Umbilical cord (tissue), 2 donors: ENCODE results near the gene KIAA1671. TPM values are rescaled to one million over a fixed set of nuclear protein-coding genes. Genes with fewer than 3 reads are reported as not detected.

ENCODE experiments used
- DNase-seq: peaks from one replicate; pipeline ENCODE4 v3.0.0-alpha.2; 2015; ENCODE audit warnings: low spot score
- total RNA-seq: library from RNA; depleted of rRNA; stranded (reverse); fragments of >200 nt; gene quantifications from one replicate; pipeline ENCODE4 v1.2.3, GENCODE V29; 2014; ENCODE audit warnings: low replicate concordance; ENCODE audit not compliant: insufficient read depth

The KIAA1671 gene
- total RNA-seq, 1 donor from 2014 or later = 10.6 TPM

GRCh38 chr22:24981066-24981465 lies 28.6 kb downstream of the KIAA1671 start:
- DNase-seq = no peak

GRCh38 chr22:24981656-24982055 lies 29.1 kb downstream of the KIAA1671 start:
- DNase-seq = no peak

- no peak for DNase-seq
Measured at GRCh38 chr22:24982301-24983056, 30.0 kb downstream of the KIAA1671 start.

GRCh38 chr22:24983151-24983550 lies 30.6 kb downstream of the KIAA1671 start:
- no peak for DNase-seq

- no peak for DNase-seq
Measured at GRCh38 chr22:24984122-24984521, 31.6 kb downstream of the KIAA1671 start.

- DNase-seq = peak; percentile 64
Measured at GRCh38 chr22:24985826-24986214, 33.3 kb downstream of the KIAA1671 start.

- no peak for DNase-seq
Measured at GRCh38 chr22:24986816-24987215, 34.3 kb downstream of the KIAA1671 start.

- no peak for DNase-seq
Measured at GRCh38 chr22:24989135-24989534, 36.6 kb downstream of the KIAA1671 start.

GRCh38 chr22:24989541-24989951 lies 37.0 kb downstream of the KIAA1671 start:
- DNase-seq = no peak

GRCh38 chr22:24990344-24990905 lies 37.9 kb downstream of the KIAA1671 start:
- no peak for DNase-seq

GRCh38 chr22:24992946-24993345 lies 40.4 kb downstream of the KIAA1671 start:
- no peak for DNase-seq

GRCh38 chr22:24994070-24994763 lies 41.7 kb downstream of the KIAA1671 start:
- DNase-seq = no peak

- no peak for DNase-seq
Measured at GRCh38 chr22:24995649-24996180, 43.2 kb downstream of the KIAA1671 start.

GRCh38 chr22:24996420-24996952 lies 44.0 kb downstream of the KIAA1671 start:
- DNase-seq = peak; percentile 88

- DNase-seq = no peak
Measured at GRCh38 chr22:24997023-24997422, 44.5 kb downstream of the KIAA1671 start.

- no peak for DNase-seq
Measured at GRCh38 chr22:25000686-25001085, 48.2 kb downstream of the KIAA1671 start.

- DNase-seq = no peak
Measured at GRCh38 chr22:25002241-25002985, 49.9 kb downstream of the KIAA1671 start.

- no peak for DNase-seq
Measured at GRCh38 chr22:25006354-25006753, 53.8 kb downstream of the KIAA1671 start.

GRCh38 chr22:25007444-25008106 lies 55.1 kb downstream of the KIAA1671 start:
- no peak for DNase-seq

GRCh38 chr22:25008666-25009065 lies 56.1 kb downstream of the KIAA1671 start:
- DNase-seq = no peak

GRCh38 chr22:25012741-25013143 lies 60.2 kb downstream of the KIAA1671 start:
- no peak for DNase-seq
